ENCODE data around the gene PAK3.

PAK3 gene

DNA sequence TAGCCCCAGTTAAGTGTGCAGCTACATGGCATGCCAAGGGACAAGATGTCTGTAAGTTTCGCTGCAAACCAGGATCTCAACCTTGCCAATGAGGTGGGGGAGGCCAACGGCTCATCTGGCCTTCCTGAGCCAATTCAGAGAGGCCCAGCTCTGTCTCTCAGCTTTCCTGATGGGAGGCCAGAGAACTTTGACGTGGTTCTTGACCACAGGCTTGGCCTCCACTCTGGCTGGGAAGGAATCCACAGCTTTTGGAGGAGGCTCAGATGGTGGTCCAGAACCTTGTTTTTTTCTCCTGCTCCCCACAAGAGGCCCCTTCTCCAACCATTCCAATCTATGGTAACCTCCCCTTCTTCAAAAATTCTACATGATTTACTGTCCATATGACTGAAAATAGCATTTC, 164.5 kb downstream of the PAK3 start:
- no peak for DNase-seq (ENCODE audit: low read depth, low spot score)

- DNase-seq (ENCODE audit: low read depth, low spot score), result no peak
These were observed 166.1 kb downstream of the PAK3 start for GRCh38 chrX:111262086-111262485.

GRCh38 chrX:111264385-111264784, 168.4 kb downstream of the PAK3 start:
- no peak for DNase-seq (ENCODE audit: low read depth, low spot score)

DNA sequence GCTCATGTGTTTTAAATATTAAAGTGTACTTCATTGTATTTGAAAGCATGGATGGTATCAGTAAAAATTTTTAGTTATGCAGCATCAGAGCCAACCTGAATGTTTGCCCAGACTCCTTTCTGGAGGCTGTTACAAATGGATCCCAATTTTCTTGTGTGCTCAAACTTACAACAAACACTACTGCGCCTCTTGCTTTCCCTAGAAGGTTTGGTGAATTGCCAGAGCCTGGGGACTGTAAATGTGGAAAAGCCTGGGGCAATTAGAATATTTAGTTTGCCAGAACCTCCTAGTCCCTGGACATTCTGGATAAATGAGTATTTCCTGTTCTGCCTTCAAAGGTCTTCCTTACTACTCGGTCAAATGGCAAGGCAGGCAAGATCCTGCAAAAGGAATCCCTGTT, 169.5 kb downstream of the PAK3 start:
- no peak for DNase-seq (ENCODE audit: low read depth, low spot score)

- DNase-seq (ENCODE audit: low read depth, low spot score), result no peak
These were observed 172.5 kb downstream of the PAK3 start for GRCh38 chrX:111268506-111268905.

DNA sequence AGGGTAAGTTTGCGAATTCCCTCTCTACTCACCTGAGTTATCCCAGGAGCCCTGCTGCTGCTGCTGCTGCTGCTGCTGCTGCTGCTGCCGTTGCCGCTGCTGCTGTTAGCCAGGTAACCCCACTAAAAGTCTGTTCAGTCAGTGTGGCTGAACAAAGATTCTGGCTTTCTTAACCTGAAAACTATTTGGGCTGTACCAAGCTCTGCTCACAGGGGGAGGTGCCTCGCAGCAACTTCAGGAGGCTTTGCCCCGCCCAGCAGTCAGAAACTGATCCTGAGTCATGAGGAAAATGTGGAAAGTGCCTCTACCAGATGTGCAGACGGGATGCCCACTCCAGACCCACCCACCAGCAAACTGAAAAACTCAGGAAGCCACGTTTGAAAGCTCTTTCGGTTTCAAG, 174.3 kb downstream of the PAK3 start, which contains the start of gene CAPN6:
Gene CAPN6, minus strand, starts transcription at position 145 of the 400 bp plus-strand sequence. CDS start 6,547 bp downstream, outside the sequence.
- DNase-seq (ENCODE audit: low read depth, low spot score), result no peak

All from smooth muscle cell of the brain vasculature (primary cell).